NCI-H524 treated with DMSO at 0.1 percent for 48 hours (cell line): ENCODE data around the gene CCDC194.
"Not testable (repeated sequence)": the region's sequence is repeated elsewhere in the genome, so short reads cannot be mapped to it uniquely, and the experiment has no call there.

Experiments
- DNase-seq: peaks from one replicate; lab custom pipeline; 2025; lab: John Stamatoyannopoulos, UW

CCDC194 gene

GRCh38 chr19:17376935-17377600, 16.9 kb downstream of the CCDC194 start, which contains the start of gene PLVAP:
TSS of gene PLVAP (minus strand) at chr19:17377342. CDS start at chr19:17377288, 54 bp downstream.
- no peak for DNase-seq

GRCh38 chr19:17370026-17370587, 23.9 kb downstream of the CCDC194 start:
- DNase-seq = no peak

- DNase-seq = no peak
Measured at GRCh38 chr19:17365361-17365760, 28.6 kb downstream of the CCDC194 start.

- not testable (repeated sequence) for DNase-seq
Measured at GRCh38 chr19:17363852-17364605, 30.0 kb downstream of the CCDC194 start.

GRCh38 chr19:17359905-17360800, 33.8 kb downstream of the CCDC194 start:
- DNase-seq = no peak

- no peak for DNase-seq
Measured at GRCh38 chr19:17358395-17358794, 35.6 kb downstream of the CCDC194 start.

GRCh38 chr19:17357724-17358123, 36.3 kb downstream of the CCDC194 start:
- DNase-seq = no peak

GRCh38 chr19:17357078-17357666, 36.8 kb downstream of the CCDC194 start:
- no peak for DNase-seq

GRCh38 chr19:17353386-17353785, 40.6 kb downstream of the CCDC194 start:
- no peak for DNase-seq

- DNase-seq = no peak
Measured at GRCh38 chr19:17352608-17353280, 41.3 kb downstream of the CCDC194 start.

GRCh38 chr19:17351815-17352435, 42.1 kb downstream of the CCDC194 start:
- DNase-seq = no peak

GRCh38 chr19:17348700-17349099, 45.3 kb downstream of the CCDC194 start:
- DNase-seq = no peak

- no peak for DNase-seq
Measured at GRCh38 chr19:17347877-17348276, 46.1 kb downstream of the CCDC194 start.

GRCh38 chr19:17347361-17347760, 46.6 kb downstream of the CCDC194 start:
- DNase-seq = no peak

- DNase-seq = no peak
Measured at GRCh38 chr19:17346109-17346671, 47.8 kb downstream of the CCDC194 start.

GRCh38 chr19:17341845-17342244, 52.2 kb downstream of the CCDC194 start:
- DNase-seq = no peak

GRCh38 chr19:17341386-17341785, 52.6 kb downstream of the CCDC194 start:
- no peak for DNase-seq

GRCh38 chr19:17340871-17341357, 53.1 kb downstream of the CCDC194 start:
- DNase-seq = no peak
